ENCODE data around the gene PCDHB11. TPM values are rescaled to one million over a fixed set of nuclear protein-coding genes. Genes with fewer than 3 reads are reported as not detected.
"Not testable (repeated sequence)": the region's sequence is repeated elsewhere in the genome, so short reads cannot be mapped to it uniquely, and the experiment has no call there.

Gene PCDHB11
- total RNA-seq, 2 donors from 2014 or later: 2.6 to 4.7 TPM

DNA sequence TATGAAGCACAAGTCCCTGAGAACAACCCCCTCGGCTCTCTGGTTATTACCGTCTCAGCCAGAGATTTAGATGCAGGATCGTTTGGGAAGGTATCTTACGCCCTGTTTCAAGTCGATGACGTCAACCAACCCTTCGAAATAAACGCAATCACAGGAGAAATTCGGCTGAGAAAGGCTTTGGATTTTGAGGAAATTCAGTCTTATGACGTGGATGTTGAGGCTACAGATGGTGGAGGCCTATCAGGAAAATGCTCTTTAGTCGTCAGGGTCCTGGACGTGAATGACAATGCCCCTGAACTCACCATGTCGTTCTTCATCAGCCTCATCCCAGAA lies 48.5 kb upstream of the PCDHB11 start:
- DNase-seq: no peak
- H3K4me3 ChIP-seq (ENCODE audit: low read length): no peak overlapping the region
- H3K9me3 ChIP-seq (ENCODE audit: control insufficient read depth, low read length): peaks cover 4% of the 10 kb centered on the region
- no peaks in the 10 kb centered on the region for H3K36me3 ChIP-seq (ENCODE audit: control insufficient read depth, insufficient read depth, low read length)
- Mint-ChIP-seq H3K4me3 (no peak overlapping the region), H3K4me1 (no peaks in the 10 kb centered on the region), H3K9me3 (peaks cover 26% of the 10 kb centered on the region), H3K27me3 (ENCODE audit: insufficient read depth) (peaks cover 2% of the 10 kb centered on the region), H3K36me3 (ENCODE audit: low read depth) (peaks cover 30% of the 10 kb centered on the region), H3K27ac (no peak overlapping the region)
- WGBS, 2 experiments (ENCODE audit: insufficient coverage in 1 of 2, insufficient read length in 1 of 2): 88% methylated on average over 13 of the region's 13 CpGs
- peaks cover 4% of the 10 kb centered on the region for H3K27me3 ChIP-seq (ENCODE audit: control insufficient read depth, insufficient read depth, low read length, poor library complexity, severe bottlenecking)
- H3K4me1 ChIP-seq (ENCODE audit: control insufficient read depth, insufficient read depth, low read length): no peaks in the 10 kb centered on the region
- no peak overlapping the region for H3K9ac ChIP-seq (ENCODE audit: extremely low read depth, low read length, poor library complexity, severe bottlenecking)
- TF ChIP-seq, protein P1, sequence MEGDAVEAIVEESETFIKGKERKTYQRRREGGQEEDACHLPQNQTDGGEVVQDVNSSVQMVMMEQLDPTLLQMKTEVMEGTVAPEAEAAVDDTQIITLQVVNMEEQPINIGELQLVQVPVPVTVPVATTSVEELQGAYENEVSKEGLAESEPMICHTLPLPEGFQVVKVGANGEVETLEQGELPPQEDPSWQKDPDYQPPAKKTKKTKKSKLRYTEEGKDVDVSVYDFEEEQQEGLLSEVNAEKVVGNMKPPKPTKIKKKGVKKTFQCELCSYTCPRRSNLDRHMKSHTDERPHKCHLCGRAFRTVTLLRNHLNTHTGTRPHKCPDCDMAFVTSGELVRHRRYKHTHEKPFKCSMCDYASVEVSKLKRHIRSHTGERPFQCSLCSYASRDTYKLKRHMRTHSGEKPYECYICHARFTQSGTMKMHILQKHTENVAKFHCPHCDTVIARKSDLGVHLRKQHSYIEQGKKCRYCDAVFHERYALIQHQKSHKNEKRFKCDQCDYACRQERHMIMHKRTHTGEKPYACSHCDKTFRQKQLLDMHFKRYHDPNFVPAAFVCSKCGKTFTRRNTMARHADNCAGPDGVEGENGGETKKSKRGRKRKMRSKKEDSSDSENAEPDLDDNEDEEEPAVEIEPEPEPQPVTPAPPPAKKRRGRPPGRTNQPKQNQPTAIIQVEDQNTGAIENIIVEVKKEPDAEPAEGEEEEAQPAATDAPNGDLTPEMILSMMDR (conservative IDR thresholded peaks at IDR 0.05): no peak
- no peak overlapping the region for H3K27ac ChIP-seq (ENCODE audit: low read depth, low read length)

DNA sequence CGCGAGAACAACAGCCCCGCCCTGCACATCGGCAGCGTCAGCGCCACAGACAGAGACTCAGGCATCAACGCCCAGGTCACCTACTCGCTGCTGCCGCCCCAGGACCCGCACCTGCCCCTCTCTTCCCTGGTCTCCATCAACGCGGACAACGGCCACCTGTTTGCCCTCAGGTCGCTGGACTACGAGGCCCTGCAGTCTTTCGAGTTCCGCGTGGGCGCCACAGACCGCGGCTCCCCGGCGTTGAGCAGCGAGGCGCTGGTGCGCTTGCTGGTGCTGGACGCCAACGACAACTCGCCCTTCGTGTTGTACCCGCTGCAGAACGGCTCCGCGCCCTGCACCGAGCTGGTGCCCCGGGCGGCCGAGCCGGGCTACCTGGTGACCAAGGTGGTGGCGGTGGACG lies 47.8 kb upstream of the PCDHB11 start:
- not testable (repeated sequence) for H3K4me1 Mint-ChIP-seq; H3K27ac ChIP-seq (ENCODE audit: low read depth, low read length); DNase-seq; H3K36me3 ChIP-seq (ENCODE audit: control insufficient read depth, insufficient read depth, low read length); H3K4me1 ChIP-seq (ENCODE audit: control insufficient read depth, insufficient read depth, low read length); H3K4me3 ChIP-seq (ENCODE audit: low read length); H3K27me3 ChIP-seq (ENCODE audit: control insufficient read depth, insufficient read depth, low read length, poor library complexity, severe bottlenecking); H3K9ac ChIP-seq (ENCODE audit: extremely low read depth, low read length, poor library complexity, severe bottlenecking); H3K27ac Mint-ChIP-seq; H3K27me3 Mint-ChIP-seq (ENCODE audit: insufficient read depth); H3K4me3 Mint-ChIP-seq; H3K9me3 ChIP-seq (ENCODE audit: control insufficient read depth, low read length)
- 96 to 97% methylated on average over 9 to 30 of the region's 41 CpGs for WGBS, 2 experiments (ENCODE audit: insufficient coverage in 1 of 2, insufficient read length in 1 of 2)
- Mint-ChIP-seq H3K9me3 (peaks cover 31% of the 10 kb centered on the region), H3K36me3 (ENCODE audit: low read depth) (peaks cover 36% of the 10 kb centered on the region)

DNA sequence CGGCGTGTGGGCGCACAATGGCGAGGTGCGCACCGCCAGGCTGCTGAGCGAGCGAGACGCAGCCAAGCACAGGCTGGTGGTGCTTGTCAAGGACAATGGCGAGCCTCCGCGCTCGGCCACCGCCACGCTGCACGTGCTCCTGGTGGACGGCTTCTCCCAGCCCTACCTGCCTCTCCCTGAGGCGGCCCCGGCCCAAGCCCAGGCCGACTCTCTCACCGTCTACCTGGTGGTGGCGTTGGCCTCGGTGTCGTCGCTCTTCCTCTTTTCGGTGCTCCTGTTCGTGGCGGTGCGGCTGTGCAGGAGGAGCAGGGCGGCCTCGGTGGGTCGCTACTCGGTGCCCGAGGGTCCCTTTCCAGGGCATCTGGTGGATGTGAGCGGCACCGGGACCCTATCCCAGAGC lies 47.3 kb upstream of the PCDHB11 start:
- DNase-seq; H3K4me3 Mint-ChIP-seq; H3K9ac ChIP-seq (ENCODE audit: extremely low read depth, low read length, poor library complexity, severe bottlenecking); H3K27me3 Mint-ChIP-seq (ENCODE audit: insufficient read depth); H3K4me1 Mint-ChIP-seq; H3K4me3 ChIP-seq (ENCODE audit: low read length); H3K27me3 ChIP-seq (ENCODE audit: control insufficient read depth, insufficient read depth, low read length, poor library complexity, severe bottlenecking); H3K36me3 ChIP-seq (ENCODE audit: control insufficient read depth, insufficient read depth, low read length); H3K27ac ChIP-seq (ENCODE audit: low read depth, low read length); H3K27ac Mint-ChIP-seq; H3K4me1 ChIP-seq (ENCODE audit: control insufficient read depth, insufficient read depth, low read length); H3K9me3 ChIP-seq (ENCODE audit: control insufficient read depth, low read length): not testable (repeated sequence)
- peaks cover 36% of the 10 kb centered on the region for H3K9me3 Mint-ChIP-seq
- H3K36me3 Mint-ChIP-seq (ENCODE audit: low read depth): peaks cover 38% of the 10 kb centered on the region
- 95 to 100% methylated on average over 4 to 36 of the region's 36 CpGs for WGBS, 2 experiments (ENCODE audit: insufficient coverage in 1 of 2, insufficient read length in 1 of 2)

DNA sequence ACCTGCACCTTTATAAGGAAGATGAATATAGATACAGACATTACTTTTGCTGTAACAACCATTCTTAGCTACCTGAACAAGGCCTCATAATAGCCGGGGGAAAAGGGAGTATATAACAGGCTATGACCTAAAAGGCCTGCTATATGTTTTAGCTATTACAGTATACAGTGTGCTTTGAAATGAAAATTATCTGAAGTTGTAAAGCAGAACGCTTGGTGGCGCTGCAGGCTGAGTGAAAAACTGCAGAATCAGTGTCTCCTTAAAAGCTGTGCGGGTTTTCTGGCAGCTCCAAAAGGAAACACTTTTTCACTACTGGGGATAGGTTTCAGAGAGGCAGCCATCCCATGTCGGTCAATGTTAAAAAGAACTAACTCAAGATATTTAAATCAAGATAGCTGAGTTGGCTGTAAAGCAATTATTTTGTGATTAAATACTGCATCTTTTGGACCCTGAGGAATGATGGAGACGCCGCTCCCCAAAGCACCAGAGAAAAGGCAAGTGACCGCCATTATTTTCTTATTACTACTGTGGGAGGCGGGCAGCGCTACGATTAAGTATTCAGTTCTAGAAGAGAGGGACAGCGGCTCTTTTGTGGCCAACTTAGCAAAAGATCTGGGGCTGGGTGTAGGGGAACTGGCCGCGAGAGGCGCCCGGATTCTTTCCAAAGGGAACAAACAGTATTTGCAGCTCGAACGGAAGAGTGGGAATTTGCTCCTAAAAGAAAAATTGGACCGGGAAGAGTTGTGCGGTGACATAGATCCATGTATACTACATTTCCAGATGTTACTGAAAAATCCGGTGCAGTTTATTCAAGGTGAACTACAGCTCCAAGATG lies 43.7 kb upstream of the PCDHB11 start:
- no peaks in the 10 kb centered on the region for H3K36me3 ChIP-seq (ENCODE audit: control insufficient read depth, insufficient read depth, low read length)
- TF ChIP-seq, protein P1 (conservative IDR thresholded peaks at IDR 0.05): peak; percentile 76
- H3K4me1 Mint-ChIP-seq: no peaks in the 10 kb centered on the region
- no peak overlapping the region for H3K9ac ChIP-seq (ENCODE audit: extremely low read depth, low read length, poor library complexity, severe bottlenecking)
- H3K27ac Mint-ChIP-seq: peak overlapping the region; percentile 30
- no peaks in the 10 kb centered on the region for H3K4me1 ChIP-seq (ENCODE audit: control insufficient read depth, insufficient read depth, low read length)
- H3K9me3 ChIP-seq (ENCODE audit: control insufficient read depth, low read length): peaks cover 3% of the 10 kb centered on the region
- 84 to 90% methylated on average over 20 to 21 of the region's 21 CpGs for WGBS, 2 experiments (ENCODE audit: insufficient coverage in 1 of 2, insufficient read length in 1 of 2)
- peak overlapping the region; percentile 61 for H3K4me3 Mint-ChIP-seq
- peak; percentile 70 for DNase-seq
- peaks cover 30% of the 10 kb centered on the region for H3K36me3 Mint-ChIP-seq (ENCODE audit: low read depth)
- no peak overlapping the region for H3K27ac ChIP-seq (ENCODE audit: low read depth, low read length)
- H3K27me3 ChIP-seq (ENCODE audit: control insufficient read depth, insufficient read depth, low read length, poor library complexity, severe bottlenecking): no peaks in the 10 kb centered on the region
- peaks cover 32% of the 10 kb centered on the region for H3K9me3 Mint-ChIP-seq
- peaks cover 3% of the 10 kb centered on the region for H3K27me3 Mint-ChIP-seq (ENCODE audit: insufficient read depth)
- H3K4me3 ChIP-seq (ENCODE audit: low read length): no peak overlapping the region

DNA sequence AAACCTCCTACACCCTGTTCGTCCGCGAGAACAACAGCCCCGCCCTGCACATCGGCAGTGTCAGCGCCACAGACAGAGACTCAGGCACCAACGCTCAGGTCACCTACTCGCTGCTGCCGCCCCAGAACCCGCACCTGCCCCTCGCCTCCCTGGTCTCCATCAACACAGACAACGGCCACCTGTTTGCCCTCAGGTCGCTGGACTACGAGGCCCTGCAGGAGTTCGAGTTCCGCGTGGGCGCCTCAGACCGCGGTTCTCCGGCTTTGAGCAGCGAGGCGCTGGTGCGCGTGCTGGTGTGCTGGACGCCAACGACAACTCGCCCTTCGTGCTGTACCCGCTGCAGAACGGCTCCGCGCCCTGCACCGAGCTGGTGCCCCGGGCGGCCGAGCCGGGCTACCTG lies 42.1 kb upstream of the PCDHB11 start:
- not testable (repeated sequence) for H3K4me1 Mint-ChIP-seq; H3K36me3 ChIP-seq (ENCODE audit: control insufficient read depth, insufficient read depth, low read length); H3K27me3 Mint-ChIP-seq (ENCODE audit: insufficient read depth); H3K4me3 ChIP-seq (ENCODE audit: low read length); H3K27ac Mint-ChIP-seq; DNase-seq; H3K9ac ChIP-seq (ENCODE audit: extremely low read depth, low read length, poor library complexity, severe bottlenecking); H3K27me3 ChIP-seq (ENCODE audit: control insufficient read depth, insufficient read depth, low read length, poor library complexity, severe bottlenecking); H3K9me3 ChIP-seq (ENCODE audit: control insufficient read depth, low read length); H3K27ac ChIP-seq (ENCODE audit: low read depth, low read length); H3K4me1 ChIP-seq (ENCODE audit: control insufficient read depth, insufficient read depth, low read length); H3K4me3 Mint-ChIP-seq
- 60 to 96% methylated on average over 1 to 29 of the region's 38 CpGs for WGBS, 2 experiments (ENCODE audit: insufficient coverage in 1 of 2, insufficient read length in 1 of 2)
- Mint-ChIP-seq H3K36me3 (ENCODE audit: low read depth) (peaks cover 19% of the 10 kb centered on the region), H3K9me3 (peaks cover 21% of the 10 kb centered on the region)

DNA sequence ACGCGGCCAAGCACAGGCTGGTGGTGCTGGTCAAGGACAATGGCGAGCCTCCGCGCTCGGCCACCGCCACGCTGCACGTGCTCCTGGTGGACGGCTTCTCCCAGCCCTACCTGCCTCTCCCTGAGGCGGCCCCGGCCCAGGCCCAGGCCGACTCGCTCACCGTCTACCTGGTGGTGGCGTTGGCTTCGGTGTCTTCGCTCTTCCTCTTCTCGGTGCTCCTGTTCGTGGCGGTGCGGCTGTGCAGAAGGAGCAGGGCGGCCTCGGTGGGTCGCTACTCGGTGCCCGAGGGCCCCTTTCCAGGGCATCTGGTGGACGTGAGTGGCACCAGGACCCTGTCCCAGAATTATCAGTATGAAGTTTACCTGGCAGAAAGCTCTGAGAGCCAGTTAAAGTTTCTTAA lies 41.5 kb upstream of the PCDHB11 start:
- not testable (repeated sequence) for DNase-seq; H3K27ac Mint-ChIP-seq; H3K9me3 ChIP-seq (ENCODE audit: control insufficient read depth, low read length); H3K4me3 Mint-ChIP-seq; H3K27me3 Mint-ChIP-seq (ENCODE audit: insufficient read depth); H3K4me3 ChIP-seq (ENCODE audit: low read length); H3K27me3 ChIP-seq (ENCODE audit: control insufficient read depth, insufficient read depth, low read length, poor library complexity, severe bottlenecking); H3K4me1 Mint-ChIP-seq; H3K36me3 ChIP-seq (ENCODE audit: control insufficient read depth, insufficient read depth, low read length); H3K4me1 ChIP-seq (ENCODE audit: control insufficient read depth, insufficient read depth, low read length); H3K9ac ChIP-seq (ENCODE audit: extremely low read depth, low read length, poor library complexity, severe bottlenecking); H3K27ac ChIP-seq (ENCODE audit: low read depth, low read length)
- Mint-ChIP-seq H3K9me3 (peaks cover 20% of the 10 kb centered on the region), H3K36me3 (ENCODE audit: low read depth) (peaks cover 17% of the 10 kb centered on the region)
- WGBS, 2 experiments (ENCODE audit: insufficient coverage in 1 of 2, insufficient read length in 1 of 2): 91 to 95% methylated on average over 7 to 22 of the region's 28 CpGs

Measured in endodermal cell (in vitro differentiated cells).